LNCaP clone FGC (cell line): ENCODE measurements around the gene ATRNL1.

Experiments used
- DNase-seq: peaks from one replicate; pipeline ENCODE4 v3.0.0-alpha.2; 2011; ENCODE audit warnings: low read depth
- H3K4me3 ChIP-seq: 2 replicates; pipeline ENCODE4 v1.5.1; 2011; ENCODE audit warnings: mild to moderate bottlenecking, low read depth, low read length, control low read depth
- CTCF ChIP-seq: IDR thresholded peaks from 2 replicates; pipeline ENCODE4 v1.5.1; 2012; ENCODE audit warnings: mild to moderate bottlenecking; ENCODE audit not compliant: control insufficient read depth, insufficient read depth; ENCODE audit errors: extremely low read depth

ATRNL1 gene

GRCh38 chr10:115773832-115774231 is 680.7 kb downstream of the ATRNL1 start:
- no peak for TF ChIP-seq CTCF
- H3K4me3 ChIP-seq = no peak overlapping the region
- no peak for DNase-seq

- DNase-seq = no peak
- TF ChIP-seq CTCF = no peak
- no peak overlapping the region for H3K4me3 ChIP-seq
Measured at GRCh38 chr10:115774721-115775120, 681.6 kb downstream of the ATRNL1 start.

GRCh38 chr10:115777646-115778045 is 684.5 kb downstream of the ATRNL1 start:
- H3K4me3 ChIP-seq = no peak overlapping the region
- DNase-seq = no peak
- TF ChIP-seq CTCF = no peak

GRCh38 chr10:115790220-115790619 is 697.1 kb downstream of the ATRNL1 start:
- no peak for TF ChIP-seq CTCF
- DNase-seq = no peak
- H3K4me3 ChIP-seq = no peak overlapping the region

- DNase-seq = no peak
- H3K4me3 ChIP-seq = no peak overlapping the region
- no peak for TF ChIP-seq CTCF
Measured at GRCh38 chr10:115795964-115796363, 702.8 kb downstream of the ATRNL1 start.

- DNase-seq = no peak
- TF ChIP-seq CTCF = no peak
- no peak overlapping the region for H3K4me3 ChIP-seq
Measured at GRCh38 chr10:115801457-115801856, 708.3 kb downstream of the ATRNL1 start.

- H3K4me3 ChIP-seq = no peak overlapping the region
- no peak for DNase-seq
- no peak for TF ChIP-seq CTCF
Measured at GRCh38 chr10:115801992-115802391, 708.8 kb downstream of the ATRNL1 start.
